GM18861 (cell line): ENCODE data around the gene NAP1L1.
A peak's percentile ranks its signal among the peaks of the same experiment; 100 is the strongest.

ENCODE experiments used
- ATAC-seq: cut with Tn5 transposase; IDR thresholded peaks from one replicate; pipeline ENCODE4 v1.9.1; 2021; ENCODE audit not compliant: unreplicated experiment

Gene NAP1L1

DNA sequence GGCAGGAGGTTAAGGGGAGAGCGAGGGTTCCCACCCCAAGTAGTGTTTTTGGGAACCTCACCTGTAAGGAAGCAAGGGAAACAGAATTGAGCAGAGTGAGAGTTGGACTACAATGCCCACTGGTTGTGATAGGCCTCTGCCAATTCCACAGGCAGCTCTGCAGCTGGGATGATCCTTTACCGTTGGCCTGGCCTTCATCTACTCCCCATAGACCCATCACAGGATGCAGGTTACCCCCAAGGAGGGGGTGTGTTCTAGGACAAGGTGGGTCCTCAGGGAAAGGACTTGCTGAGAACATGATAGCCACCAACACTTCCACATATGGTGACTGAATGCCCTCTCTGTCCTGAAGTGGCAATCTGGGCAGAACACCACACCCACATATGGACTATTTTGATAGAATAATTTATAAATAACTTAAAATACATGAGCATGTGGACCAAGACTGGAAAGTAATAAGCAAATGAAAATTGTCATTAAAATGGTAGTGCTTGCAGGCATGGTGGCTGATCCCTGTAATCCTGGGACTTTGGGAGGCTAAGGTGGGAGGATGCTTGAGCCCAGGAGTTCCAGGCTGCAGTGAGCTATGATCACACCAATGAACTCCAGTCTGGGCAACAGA is 61.3 kb downstream of the NAP1L1 start:
- ATAC-seq, result no peak

DNA sequence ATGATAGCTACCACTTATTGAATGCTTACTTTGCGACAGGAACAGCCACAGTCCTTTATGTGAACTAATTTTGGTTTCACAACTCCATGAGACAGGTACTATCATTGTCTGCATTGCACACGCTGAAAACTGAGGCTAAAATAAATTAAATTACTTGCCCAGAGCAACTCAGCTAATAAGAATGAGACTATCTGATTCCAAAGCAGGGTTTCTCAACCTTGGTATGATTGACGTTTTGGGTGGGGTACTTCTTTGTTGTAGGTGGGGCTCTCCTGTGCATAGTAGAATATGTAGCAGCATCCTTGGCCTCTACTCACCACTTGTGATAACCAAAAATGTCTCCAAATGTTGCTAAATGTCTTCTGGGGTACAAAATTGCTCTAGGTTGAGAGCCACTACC is 62.0 kb downstream of the NAP1L1 start:
- no peak for ATAC-seq

DNA sequence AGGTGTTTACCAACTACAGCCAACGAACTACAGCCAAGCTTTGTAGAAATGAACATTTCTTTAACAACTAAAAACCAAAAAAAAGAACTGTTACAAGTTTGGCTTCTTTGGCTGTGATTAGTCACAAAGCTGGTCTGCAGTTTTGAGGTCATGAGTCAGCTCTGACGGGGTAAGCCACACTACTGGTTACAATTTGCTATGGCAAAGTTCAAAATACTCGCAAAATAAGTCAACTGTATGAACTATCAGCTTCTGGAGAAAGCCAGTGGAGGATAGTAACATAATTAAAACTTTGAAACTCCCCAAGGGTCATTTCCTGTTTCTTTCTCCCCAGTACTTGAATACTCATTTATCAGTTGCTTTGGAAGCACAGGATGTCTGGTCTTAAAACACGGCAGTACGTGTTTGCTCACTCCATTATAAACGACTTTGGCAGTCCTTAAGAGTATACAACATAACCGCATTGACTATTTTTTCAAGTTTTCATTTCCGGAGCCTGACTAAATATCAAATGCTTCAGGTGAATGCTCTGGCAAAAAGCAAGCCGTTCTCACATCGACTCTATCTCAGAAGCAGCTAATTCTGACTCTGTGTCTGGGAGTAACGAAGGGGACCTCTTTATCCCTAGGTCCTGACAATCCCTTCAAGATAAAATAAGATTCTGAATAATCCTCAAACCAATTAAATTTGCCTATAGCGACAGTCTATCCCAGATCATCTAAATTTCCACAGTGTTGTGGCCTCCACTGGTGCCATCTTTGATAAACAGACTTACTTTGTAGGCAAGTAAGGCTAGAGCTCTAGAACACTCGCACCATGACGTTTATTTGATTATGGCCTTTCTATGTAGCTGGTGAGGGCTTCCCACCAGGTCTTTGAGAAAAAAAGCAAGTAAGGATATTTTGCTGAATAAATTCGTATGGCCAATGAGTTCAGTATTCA is 63.5 kb downstream of the NAP1L1 start:
- ATAC-seq, result peak; percentile 52

DNA sequence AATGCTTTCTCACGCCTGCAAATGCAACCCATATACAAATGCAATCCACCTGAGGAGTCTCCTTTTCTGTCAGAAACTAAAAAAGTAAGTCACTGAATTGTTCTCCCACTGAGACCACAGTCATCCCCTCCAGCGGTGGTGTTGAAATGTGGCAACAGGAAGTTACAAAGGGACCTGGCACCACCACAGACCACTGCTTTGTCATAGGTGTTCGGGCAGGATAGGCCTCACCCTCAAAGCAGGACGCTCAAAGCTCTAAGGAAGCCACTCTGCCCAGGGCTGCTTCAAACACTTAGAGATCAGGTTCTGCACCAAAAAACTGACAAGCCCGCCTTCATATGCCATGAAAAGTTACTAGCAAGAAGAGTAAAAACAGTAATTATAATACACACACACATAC is 64.2 kb downstream of the NAP1L1 start:
- peak; percentile 54 for ATAC-seq

DNA sequence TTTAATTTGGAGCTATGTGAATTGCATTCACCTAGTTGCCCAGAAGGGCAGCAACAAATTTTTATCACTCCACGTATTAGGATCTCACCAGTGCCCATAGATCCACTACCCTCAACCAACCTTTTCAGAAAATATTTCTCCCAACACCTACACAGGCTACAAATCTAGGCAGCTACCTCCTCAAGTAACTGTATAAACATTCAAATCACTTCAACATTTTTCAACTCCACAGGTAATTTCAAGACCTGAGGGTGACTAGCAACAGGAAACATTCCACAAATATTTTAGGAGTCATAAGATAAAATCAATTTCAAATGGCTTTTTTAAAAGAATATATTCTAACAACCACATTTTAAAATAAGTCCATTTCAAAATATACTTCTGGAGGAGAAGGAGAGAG is 65.8 kb downstream of the NAP1L1 start:
- ATAC-seq, result no peak

DNA sequence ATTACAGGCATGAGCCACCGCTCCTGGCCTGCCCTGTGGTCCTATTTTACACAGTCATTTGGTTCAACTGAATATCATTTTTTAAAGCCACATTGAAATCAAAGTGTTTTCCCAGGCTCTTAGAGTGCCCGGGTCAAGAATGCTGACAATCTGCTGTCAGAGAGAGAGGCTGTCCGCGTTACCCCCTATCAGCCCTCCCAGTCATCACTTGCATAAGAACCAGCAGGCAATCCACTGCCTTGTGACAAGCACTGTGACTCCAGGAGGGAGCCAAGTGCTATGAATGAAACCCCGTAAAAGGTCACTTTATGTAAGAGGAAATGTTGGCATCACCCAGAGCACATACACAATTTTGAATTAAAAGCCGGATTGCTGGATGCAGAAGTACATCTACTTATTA is 66.4 kb downstream of the NAP1L1 start:
- ATAC-seq, result no peak

DNA sequence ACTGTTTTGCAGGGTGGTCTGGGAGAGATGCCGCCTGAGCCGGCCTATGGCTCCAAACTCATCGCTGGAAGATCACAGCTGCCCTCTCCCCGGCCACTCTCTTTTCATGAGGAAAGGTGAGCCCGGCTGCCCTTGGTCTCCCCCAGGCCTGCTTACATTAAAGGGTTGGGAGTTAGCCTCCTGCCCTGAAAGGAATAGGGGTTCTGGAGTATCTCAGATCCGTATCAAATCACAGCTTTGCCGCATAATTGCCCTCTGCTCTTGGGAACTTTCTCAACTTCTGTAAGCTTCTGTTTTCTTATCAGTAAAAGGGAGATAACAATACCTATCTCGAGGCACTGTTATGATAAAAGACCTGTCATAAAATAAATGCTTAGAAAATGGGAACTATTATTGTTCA is 70.5 kb downstream of the NAP1L1 start:
- no peak for ATAC-seq

DNA sequence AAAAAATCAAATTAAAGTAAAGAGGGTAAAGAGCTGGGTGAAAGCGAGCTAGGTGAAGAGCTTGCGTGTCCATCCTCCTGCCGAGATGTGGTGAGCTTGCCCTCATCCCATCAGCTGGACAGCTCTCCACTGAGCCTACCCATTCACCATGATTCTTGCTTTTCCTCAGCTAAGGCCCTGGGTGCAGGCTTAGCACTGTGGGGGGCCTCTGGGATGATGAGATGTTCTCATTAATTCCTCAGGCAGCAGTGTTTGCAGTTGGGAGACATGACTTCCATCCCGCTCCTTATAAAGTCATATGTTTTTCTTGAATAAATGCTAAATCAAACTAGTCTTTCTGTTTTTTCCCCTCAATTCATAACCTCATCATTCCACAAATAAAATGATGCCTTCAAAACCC is 70.9 kb downstream of the NAP1L1 start:
- ATAC-seq, result no peak

DNA sequence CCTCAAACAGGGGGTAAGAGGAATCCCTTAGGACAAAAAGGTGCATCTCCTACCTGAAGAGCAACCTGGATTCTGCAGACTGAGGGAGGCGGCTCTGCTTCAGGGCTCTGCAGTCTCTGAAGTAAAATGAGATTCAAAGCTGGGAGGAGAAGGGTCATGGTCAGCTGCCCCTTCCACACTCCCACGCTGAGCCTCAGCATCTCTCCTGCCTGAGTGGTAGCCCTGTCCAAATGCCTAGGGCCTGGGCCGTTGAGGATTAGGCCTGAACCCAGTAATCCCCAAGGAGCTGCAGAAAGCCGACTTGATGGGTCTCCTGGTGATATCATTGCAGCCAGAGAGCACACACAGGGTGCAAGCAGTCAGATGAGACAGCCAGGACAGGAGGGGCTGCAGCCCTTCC is 71.8 kb downstream of the NAP1L1 start:
- ATAC-seq, result no peak

DNA sequence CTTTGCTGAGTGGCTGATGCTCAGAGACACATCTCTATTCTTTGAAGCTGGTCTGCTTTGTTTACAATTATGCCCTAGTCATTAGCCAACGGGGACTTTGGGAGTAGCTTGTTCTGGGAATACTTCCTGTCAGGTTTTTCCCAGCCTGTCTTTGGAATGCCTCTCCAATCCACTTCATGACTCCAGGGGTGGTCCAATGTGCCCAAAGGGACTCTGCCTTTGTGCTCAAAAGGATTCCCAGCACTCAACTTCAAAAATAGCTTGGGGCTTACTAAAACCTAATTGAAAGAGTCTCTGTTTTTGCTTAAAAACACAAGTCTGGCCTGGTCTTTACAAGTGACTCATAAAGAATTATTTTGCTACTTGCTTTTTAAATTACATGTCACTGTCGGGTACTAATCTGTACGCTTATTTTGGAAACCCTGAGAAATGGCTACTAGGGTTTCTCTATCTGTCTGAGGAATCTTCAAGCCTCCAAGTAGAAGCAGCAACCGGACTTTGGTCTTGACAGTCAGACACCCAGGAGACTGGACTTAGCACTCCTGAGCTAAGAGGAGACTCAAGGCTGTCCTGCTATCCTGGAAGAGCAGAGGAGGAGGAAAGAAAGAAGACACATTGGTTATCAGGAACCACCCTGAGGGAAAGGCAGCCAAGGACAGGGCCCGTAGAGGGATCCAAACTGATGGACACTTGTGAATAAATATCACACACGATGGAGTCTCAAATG is 73.6 kb downstream of the NAP1L1 start:
- ATAC-seq, result no peak

DNA sequence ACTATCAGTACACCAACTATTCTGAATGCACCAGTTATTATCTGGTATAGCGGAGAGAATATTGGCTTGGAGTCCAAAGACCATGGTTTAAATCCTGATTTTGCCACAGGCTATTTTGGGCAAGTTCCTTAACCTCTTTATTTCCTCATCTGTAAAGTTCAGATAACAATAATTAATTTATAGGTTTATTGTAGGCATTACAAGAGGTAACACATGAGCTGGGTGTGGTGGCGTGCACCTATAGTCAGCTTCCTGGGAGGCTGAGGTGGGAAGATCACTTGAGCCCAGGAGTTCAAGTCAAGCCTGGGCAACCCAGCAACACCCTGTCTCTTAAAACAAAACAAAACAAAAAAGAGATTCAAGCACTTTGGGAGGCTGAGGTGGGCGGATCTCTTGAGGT is 76.1 kb downstream of the NAP1L1 start:
- ATAC-seq, result no peak

DNA sequence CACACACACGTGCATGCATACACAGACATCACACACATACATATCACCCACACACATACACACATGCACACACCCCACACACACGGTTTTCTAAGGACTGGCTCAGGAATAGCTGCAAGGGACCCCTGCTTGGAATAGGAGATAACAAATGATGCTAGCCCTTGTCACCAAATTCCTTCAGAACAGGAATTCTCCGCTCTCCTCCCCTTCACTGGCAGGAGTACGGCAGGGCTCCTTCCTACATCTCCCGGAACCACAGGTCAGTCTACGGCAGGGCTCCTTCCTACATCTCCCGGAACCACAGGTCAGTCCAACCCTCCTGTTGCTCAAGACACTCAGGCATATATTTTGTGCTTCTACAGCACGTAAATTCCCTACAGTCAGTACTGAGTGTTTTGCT is 76.8 kb downstream of the NAP1L1 start:
- no peak for ATAC-seq

DNA sequence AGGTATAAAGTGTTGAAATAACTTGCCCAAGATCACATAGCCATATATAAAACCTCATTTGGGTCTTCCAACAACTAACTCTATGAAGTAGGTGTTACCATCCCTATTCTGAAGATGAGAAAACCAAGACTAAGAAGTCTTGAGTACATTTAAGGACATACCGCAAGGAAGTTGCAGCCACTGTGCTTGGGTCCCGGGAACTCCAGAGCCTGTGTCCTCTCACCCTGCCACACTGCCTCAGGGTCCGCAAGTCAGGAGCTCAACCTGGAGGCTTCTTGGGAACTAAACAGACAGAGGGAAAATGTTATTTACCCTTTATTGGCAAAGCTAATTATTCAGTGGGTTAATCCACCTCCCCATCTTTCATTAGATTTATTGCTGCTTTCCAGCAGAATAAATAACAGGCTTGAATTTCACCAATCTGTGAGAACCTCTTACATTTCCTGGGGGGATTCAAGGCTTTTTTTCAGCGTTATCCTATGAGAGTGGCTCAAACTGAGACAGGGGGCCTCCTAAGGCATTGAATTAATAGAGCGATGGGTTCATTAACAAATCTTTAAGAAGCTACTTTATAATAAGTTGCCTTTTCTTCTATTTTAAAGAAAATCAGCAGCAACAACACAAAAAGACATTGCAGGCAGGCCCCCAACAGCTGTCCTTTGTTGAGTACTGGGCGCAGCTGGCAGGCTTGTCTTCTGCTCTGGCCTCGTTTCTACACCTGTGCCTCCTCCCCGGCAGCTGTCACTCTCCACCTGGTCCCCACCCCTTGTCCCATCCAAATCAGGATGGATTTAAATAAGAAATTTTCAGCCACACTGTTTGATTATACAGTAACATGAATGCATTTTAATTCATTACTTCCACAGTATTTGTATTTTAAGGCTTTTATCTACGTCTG is 78.2 kb downstream of the NAP1L1 start:
- ATAC-seq, result no peak

DNA sequence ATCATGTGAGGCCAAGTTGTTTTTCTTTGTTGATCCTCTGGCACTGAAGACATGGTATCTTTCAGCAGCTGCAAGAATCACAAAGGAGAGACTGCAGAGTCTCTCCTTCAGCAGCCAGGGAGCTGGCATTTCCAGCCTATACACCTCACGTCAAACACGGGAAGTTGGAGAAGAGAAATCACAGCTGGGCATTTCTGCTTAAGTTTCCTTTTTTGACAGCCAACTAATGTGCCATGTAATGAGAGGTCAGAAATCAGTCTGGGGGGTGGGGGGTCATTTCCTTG is 81.2 kb downstream of the NAP1L1 start:
- no peak for ATAC-seq

DNA sequence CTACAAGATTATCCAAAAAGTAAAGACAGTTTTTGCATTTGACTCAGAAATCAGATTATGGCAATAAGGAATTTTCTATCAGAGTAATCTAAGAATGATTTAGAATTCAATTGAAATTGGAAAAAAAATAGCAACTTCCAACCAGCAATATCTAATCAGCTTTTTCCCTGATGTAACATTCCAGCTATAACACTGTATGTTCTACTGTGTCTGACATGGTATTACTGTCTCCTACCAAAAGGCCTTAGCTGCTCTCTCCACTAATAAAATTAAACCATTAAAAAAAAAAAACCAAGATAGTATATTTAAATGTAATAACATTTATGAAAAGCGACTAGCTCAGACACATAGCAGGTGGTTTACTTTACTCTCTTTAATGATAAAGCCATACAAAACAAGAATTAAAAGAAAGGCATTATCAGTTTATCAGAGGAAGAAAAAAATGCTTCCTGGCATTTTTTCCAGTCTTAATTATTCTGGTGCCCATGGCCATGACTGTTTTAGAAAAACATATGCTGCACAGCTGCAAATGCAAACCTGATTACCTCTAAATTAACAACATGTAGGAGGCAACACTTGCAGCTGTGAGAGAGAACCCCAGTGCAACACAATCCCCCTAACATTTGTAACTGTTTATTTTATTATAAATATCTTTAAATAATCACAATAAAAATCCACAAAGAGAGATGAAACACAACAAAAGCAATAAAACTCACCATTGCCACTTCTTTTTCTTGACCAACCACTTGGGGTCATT is 81.7 kb downstream of the NAP1L1 start:
- no peak for ATAC-seq

DNA sequence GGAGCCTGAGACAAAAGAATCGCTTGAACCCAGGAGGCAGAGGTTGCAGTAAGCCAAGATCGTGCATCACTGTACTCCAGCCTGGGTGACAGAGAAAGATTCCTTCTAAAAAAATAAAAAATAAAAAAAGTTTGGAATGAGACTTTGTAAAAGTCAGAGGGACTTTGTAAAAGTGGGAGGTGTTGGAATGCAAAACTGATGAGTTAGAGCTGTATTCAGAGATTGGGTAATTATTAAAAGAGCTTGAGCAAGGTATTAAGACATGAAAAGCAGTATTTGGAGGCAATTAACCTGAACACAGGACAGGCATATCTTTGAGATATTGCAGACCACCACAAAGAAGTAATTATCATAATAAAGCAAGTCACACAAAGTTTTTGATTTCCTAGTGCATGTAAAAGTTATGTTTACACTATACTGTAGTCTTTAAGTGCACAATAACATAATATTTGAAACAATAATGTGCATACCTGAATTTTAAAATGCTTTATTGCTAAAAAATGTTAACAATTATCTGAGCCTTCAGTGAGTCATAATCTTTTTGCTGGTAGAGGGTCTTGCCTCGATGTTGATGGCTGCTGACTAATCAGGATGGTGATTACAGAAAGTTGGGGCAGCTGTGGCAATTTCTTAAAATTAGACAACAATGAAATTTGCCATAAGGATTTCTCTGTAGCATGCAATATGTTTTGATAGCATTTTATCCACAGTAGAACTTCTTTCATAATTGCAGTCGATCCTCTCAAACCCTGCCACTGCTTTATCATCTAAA is 86.0 kb downstream of the NAP1L1 start:
- ATAC-seq, result no peak

DNA sequence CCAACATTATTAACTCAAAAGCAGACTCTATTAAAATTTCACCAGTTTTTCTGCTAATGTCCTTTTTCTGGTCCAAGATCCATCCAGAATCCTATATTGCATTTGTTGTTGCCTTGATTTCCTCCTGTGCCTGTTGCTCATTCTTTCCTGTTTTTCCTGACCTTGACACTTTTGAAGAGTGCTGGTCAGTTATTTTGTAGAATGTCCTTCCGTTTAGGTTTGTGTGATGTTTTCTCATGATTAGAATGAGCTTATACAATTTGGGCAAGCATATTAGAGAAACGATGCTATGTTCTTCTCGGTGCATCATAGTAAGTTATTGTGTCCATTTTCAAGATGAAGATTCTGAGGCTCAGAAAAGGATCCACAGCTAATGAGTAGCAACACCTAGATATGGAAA is 86.8 kb downstream of the NAP1L1 start:
- ATAC-seq, result no peak

DNA sequence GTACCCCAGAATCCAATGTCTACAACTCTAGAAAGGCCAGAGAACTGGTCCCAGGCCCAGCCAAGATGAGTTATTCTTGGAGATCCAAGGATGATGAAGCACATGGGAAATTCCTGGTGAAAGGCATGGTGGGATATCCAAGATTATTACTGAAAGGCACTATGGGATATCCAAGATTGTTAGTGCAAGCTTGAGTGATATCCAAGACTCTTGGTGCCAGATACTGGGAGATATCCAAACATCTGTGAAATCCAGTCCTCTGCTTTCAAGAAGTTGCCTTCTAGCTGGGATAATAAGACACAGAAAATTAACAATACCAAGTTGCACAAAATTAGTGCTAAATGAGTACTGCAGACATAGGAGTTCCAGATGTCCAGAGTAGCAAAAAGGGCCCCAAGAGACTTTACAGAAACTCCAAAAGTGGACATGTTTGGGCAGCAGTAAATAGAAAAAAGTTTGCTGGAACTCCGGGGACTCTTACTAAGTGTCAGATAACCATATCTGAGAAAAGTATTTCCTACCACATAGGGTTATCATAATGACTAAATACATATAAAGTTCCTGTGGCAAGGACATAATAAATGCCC is 87.5 kb downstream of the NAP1L1 start:
- no peak for ATAC-seq

DNA sequence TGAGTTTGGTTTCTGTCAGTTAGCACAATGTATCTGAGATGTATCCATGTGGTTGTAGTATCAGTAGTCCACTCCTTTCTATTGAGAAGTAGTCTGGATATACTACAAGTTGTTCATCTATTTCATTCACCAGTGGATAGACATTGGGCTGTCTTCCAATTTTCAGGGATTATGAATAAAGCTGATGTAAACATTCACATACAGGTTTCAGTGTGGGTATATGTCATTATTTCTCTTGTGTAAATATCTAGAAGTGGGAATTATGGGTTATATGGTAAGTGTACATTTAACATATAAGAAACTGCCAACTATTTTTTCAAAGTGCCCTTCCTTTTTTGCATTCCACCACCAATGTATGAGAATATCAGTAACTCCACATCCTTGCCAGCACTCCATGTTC is 88.8 kb downstream of the NAP1L1 start:
- ATAC-seq, result no peak
